GM21390 (cell line): ENCODE measurements around the gene HERC5.
A peak's percentile ranks its signal among the peaks of the same experiment; 100 is the strongest.
"Not testable (repeated sequence)": the region's sequence is repeated elsewhere in the genome, so short reads cannot be mapped to it uniquely, and the experiment has no call there.

Experiments
- ATAC-seq: cut with Tn5 transposase; IDR thresholded peaks from one replicate; pipeline ENCODE4 v1.9.1; 2021; ENCODE audit not compliant: unreplicated experiment

The HERC5 gene

GRCh38 chr4:88456670-88457306 lies at the start of gene HERC5:
TSS of gene HERC5 (plus strand) at chr4:88457119. CDS start at chr4:88457270, 151 bp downstream.
- peak; percentile 90 for ATAC-seq

DNA sequence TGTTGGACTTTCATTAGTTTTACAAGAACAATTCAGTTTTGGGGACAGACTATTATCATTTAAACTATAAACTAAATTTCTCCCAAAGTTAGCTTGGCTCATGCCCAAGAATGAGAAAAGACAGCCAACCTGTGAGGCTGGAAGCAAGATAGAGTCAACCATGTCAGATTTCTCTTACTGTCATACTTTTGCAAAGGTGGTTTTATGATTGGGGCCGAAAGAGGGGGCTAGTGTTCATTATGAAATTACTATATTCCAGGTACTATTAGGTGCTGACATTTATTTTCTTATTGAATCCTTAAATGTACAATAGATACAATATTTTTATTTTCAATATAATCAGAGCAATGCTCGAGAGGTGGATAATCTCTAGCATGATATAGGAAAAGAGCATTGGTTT lies 47.7 kb upstream of the HERC5 start:
- ATAC-seq: no peak

- no peak for ATAC-seq
These were observed 47.1 kb upstream of the HERC5 start for GRCh38 chr4:88409789-88410188.

GRCh38 chr4:88411491-88412096 lies 45.3 kb upstream of the HERC5 start:
- ATAC-seq: peak; percentile 71

GRCh38 chr4:88413801-88414200 lies 43.1 kb upstream of the HERC5 start:
- no peak for ATAC-seq

- ATAC-seq: no peak
These were observed 42.2 kb upstream of the HERC5 start for GRCh38 chr4:88414755-88415154.

- ATAC-seq: no peak
These were observed 40.9 kb upstream of the HERC5 start for GRCh38 chr4:88415982-88416381.

DNA sequence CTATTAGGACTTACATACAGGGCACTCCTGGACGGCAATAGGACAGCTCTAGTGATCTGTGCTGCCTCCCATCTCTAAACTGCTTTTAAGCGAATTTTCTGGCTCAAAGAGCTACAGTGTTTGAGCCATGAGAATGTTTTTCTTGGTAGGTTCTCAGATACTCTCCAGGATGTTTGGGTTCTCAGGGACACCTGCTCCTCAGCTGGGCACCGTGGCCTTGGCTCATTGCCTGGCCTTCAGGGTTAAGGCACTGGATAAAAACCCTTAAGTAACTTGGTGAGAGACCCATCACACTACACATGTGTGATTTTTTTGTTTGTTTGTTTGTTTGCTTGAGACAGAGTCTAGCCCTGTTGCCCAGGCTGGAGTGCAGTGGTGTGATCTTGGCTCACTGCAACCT lies 38.5 kb upstream of the HERC5 start:
- ATAC-seq: no peak

GRCh38 chr4:88419874-88420273 lies 37.0 kb upstream of the HERC5 start:
- peak; percentile 81 for ATAC-seq

GRCh38 chr4:88420844-88421243 lies 36.1 kb upstream of the HERC5 start:
- ATAC-seq: no peak

DNA sequence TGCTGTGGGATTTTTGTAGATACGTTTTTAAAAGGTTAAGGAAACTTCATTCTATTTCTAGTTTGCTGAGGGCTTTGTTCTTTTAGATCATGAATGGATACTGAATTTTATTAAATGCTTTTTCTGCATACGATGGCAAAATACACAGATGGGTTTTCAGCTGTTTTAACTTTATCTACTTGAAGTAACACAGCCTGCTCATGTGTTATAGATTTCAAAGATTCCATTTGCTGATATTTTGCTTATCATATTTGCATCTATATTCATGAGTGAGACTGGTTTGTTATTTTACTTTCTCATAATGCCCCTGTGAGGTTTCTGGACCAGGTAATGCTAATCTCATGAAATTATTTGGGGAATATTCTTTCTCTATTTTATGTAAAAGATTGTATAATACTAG lies 34.5 kb upstream of the HERC5 start:
- ATAC-seq: no peak

DNA sequence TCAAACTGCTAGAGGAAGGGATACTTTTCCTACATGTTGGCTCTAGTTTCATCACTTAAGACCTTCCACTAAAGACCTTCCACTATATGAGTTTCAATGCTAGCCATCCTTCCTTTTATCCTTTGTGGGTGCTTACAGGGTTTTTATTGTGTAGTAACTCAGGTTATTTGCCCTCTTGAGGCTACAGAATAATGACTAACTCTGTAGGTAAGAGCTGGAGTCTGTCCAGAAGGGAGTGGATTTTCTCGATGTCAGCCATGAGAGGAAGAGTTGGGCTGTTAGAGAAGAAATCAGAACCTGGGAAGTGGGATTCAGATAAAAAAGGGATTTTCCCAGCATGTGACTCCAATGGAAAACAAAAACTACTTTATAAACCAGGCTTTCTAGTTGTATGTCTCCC lies 27.5 kb upstream of the HERC5 start:
- ATAC-seq: no peak

- no peak for ATAC-seq
These were observed 20.8 kb upstream of the HERC5 start for GRCh38 chr4:88435987-88436693.

- ATAC-seq: not testable (repeated sequence)
These were observed 19.0 kb upstream of the HERC5 start for GRCh38 chr4:88437873-88438272.

- ATAC-seq: no peak
These were observed 17.7 kb upstream of the HERC5 start for GRCh38 chr4:88439161-88439760.

DNA sequence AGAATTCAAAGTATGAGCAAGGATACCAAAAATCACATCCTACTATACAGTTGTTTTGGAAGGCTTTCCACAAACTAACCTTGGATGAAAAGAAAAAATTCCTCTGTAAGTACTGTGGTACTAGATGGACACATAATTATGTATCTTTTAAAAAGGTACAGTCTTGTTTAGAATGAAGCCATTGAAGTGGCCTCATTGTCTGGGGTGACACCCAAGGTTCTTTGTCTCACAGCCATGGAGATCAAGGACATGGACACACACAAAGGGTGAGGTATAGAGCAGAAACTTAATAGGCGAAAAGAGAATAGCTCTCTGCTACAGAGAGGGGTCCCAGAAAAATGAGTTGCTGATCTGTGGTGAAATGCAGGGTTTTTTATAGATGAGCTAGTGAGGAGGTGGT lies 16.8 kb upstream of the HERC5 start:
- ATAC-seq: no peak

DNA sequence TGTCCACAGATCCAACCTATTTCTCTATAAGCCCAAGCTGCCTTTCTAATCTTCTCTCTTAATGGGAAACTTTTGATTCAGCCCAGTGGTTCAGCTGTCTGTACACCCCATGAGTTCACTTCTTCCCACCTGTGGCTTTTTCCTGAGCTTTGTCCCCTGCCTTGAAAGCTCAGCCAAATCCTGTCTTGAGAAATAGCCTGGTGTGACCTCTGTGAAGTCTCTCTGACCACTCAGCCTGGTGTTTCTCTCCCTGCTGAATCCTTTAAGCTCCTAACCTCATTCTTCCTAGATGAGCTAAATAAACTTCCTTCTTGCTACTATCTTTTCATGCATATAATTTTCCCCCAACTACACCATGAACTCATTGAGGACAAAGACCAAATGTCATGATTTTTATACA lies 15.2 kb upstream of the HERC5 start:
- ATAC-seq: no peak

DNA sequence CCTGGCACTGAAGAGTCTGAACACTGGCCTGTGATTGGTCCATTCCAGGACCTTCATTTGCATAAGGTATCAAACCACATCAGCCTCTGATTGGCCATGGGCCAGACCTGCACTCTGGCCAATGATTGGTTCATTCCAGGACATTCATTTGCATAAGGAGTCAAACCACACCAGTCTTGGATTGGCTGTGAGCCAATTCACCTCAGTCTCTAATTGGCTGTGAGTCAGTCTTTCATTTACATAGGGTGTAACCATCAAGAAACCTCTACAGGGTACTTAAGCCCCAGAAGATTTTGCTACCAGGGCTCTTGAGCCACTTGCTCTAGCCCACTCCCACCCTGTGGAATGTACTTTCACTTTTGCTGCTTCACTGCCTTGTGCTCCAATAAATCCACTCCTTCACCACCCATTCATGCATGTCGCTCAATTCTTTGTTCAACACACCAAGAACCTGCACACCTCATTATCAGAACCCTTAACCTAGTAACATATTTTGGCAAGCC lies 14.2 kb upstream of the HERC5 start:
- no peak for ATAC-seq

DNA sequence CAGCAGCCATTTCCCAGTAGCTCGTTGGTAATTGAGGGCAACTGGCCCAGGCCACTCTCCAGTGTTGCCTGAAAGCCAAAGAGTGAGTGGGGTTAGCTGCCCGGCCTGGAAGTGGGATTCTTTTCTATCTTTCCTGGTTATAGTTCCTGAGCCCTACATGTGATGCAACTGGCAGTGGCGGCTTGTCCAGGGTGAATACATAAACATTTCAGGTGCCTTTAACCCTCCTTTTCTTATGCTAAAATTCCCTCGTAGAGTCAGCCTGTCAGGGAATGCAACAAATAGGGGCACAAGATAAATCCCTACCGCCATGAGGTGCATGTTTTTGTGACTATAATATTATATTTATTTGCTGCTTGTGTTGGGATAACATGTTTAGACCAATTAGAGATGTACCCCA lies 13.4 kb upstream of the HERC5 start:
- ATAC-seq: no peak

DNA sequence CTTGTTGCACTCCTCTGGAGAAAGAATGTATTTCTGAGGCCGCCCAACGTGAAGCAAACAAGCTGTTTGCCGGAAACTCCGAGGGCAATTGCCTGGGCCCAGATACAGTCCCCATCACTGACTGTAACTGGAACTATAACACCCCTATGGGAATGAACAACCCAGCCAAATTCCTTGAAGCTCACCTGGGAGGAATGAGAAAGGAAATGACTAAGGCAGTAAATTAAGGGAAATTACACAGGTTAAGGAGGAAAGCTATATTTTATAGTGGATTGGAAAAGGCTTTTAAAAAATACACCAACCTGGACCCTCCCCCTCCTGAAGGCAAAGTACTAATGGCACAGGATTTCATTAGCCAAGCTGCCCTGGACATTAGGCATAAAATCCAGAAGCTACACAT lies 11.7 kb upstream of the HERC5 start:
- ATAC-seq: no peak

DNA sequence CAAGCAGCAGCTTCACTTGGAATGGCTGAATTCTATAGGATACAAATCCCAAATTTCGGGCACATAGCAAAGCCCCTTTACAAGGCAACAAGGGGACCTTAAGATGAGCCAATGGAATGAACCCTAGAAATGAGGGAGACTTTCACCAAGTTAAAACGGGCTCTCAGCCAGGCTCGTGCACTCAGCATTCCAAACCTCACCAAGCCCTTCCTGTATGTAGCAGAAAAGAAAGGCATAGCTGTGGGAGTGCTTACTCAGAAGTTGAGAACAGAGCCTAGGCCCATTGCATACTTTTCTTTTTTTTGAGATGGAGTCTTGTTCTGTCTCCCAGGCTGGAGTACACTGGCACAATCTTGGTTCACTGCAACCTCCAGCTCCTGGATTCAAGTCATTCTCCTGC lies 10.8 kb upstream of the HERC5 start:
- ATAC-seq: no peak
